RPMI8226 (cell line): ENCODE data around the gene PRRC2B.
A peak's percentile ranks its signal among the peaks of the same experiment; 100 is the strongest.
"Not testable (repeated sequence)": the region's sequence is repeated elsewhere in the genome, so short reads cannot be mapped to it uniquely, and the experiment has no call there.

Experiments
- DNase-seq: peaks from one replicate; pipeline ENCODE4 v3.0.0-alpha.2; 2015

The PRRC2B gene

GRCh38 chr9:131393622-131394463 lies at the start of gene PRRC2B:
TSS of gene PRRC2B (plus strand) at chr9:131394086. CDS start at chr9:131430145, 36,059 bp downstream.
- DNase-seq: peak; percentile 94

- not testable (repeated sequence) for DNase-seq
Measured at GRCh38 chr9:131344931-131345535, 48.9 kb upstream of the PRRC2B start.

- DNase-seq: no peak
Measured at GRCh38 chr9:131346559-131346958, 47.3 kb upstream of the PRRC2B start.

GRCh38 chr9:131347376-131348020 lies 46.4 kb upstream of the PRRC2B start:
- peak; percentile 26 for DNase-seq

- peak; percentile 73 for DNase-seq
Measured at GRCh38 chr9:131348631-131349521, 45.0 kb upstream of the PRRC2B start.

- no peak for DNase-seq
Measured at GRCh38 chr9:131349522-131349880, 44.4 kb upstream of the PRRC2B start.

GRCh38 chr9:131349881-131350563 lies 43.9 kb upstream of the PRRC2B start:
- DNase-seq: peak; percentile 87

- peak; percentile 84 for DNase-seq
Measured at GRCh38 chr9:131356479-131356878, 37.4 kb upstream of the PRRC2B start.

GRCh38 chr9:131358556-131358955 lies 35.3 kb upstream of the PRRC2B start:
- no peak for DNase-seq

GRCh38 chr9:131361202-131361833 lies 32.6 kb upstream of the PRRC2B start:
- peak; percentile 67 for DNase-seq

- no peak for DNase-seq
Measured at GRCh38 chr9:131365546-131365945, 28.3 kb upstream of the PRRC2B start.

- DNase-seq: no peak
Measured at GRCh38 chr9:131366761-131367401, 27.0 kb upstream of the PRRC2B start.

GRCh38 chr9:131367450-131367849 lies 26.4 kb upstream of the PRRC2B start:
- DNase-seq: no peak

- DNase-seq: no peak
Measured at GRCh38 chr9:131370638-131371037, 23.2 kb upstream of the PRRC2B start.

- DNase-seq: not testable (repeated sequence)
Measured at GRCh38 chr9:131372599-131372973, 21.3 kb upstream of the PRRC2B start.

GRCh38 chr9:131374638-131375037 lies 19.2 kb upstream of the PRRC2B start:
- not testable (repeated sequence) for DNase-seq

- no peak for DNase-seq
Measured at GRCh38 chr9:131379056-131379455, 14.8 kb upstream of the PRRC2B start.

- no peak for DNase-seq
Measured at GRCh38 chr9:131382850-131383729, 10.8 kb upstream of the PRRC2B start.

GRCh38 chr9:131385296-131385695 lies 8.6 kb upstream of the PRRC2B start:
- no peak for DNase-seq

GRCh38 chr9:131386281-131386680 lies 7.6 kb upstream of the PRRC2B start:
- DNase-seq: no peak
